Sigmoid colon (tissue), 4 donors: ENCODE results near the gene DNAAF5.

Source experiments
- EP300 ChIP-seq, 4 donors: sonication (generic); formaldehyde crosslinking; IDR thresholded peaks; one replicate each; pipeline ENCODE4 v1.6.1; 2017; ENCODE audit warnings: antibody characterized with exemption in 4 of 4
- POLR2A ChIP-seq, 2 donors: fragments of 450-650 bp; IDR thresholded peaks; one replicate each; pipeline ENCODE4 v1.6.1; 2016; ENCODE audit warnings: antibody characterized with exemption in 2 of 2, mild to moderate bottlenecking in 2 of 2, moderate library complexity in 2 of 2

DNA sequence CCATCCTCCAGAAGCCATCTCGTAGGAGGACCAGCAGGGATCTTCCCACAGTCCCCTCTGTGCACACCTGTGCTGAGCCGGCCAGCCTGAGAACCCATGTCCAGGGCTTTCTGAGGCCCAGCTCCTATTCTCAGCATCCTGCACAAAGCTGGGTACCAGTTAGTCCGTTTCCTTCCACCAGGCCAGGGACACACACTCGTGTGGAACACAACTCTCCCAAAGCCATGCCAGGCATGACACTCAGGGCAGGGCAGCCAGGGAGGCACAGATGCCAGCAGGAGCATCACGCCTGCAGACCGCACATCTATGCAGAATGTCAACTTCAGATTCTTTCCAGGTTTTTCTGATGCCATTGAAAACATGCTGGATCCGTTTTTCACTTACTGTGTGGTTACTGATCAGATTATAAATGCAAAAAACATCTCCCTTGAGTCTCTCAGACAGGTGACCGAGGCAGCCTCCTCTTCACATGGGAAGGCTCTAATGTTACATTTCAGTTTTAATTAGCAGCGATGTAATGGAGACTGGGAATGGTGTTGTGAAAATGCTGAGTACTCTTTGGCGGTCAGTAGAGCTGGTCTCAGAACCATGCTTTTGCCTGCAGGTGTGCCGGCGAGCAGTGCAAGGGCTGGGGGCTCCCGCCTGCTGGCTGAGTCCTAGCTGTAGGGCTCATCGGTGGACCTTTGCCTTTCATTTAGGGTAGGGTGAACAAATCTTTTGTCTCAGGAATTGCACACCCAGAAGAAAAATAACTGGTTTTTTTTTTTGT, 102.5 kb downstream of the DNAAF5 start:
- TF ChIP-seq EP300 (IDR thresholded peaks at IDR 0.05) = no peak
- no peak for TF ChIP-seq POLR2A (IDR thresholded peaks at IDR 0.05)
